AG04450 (cell line): ENCODE measurements around the gene MKLN1. TPM values are rescaled to one million over a fixed set of nuclear protein-coding genes. Genes with fewer than 3 reads are reported as not detected.

Source experiments
- CTCF ChIA-PET: fragments of 300-600, 350-600 bp; formaldehyde crosslinking; extraction: SDS; loops from one replicate; lab custom pipeline; 2022; ENCODE audit warnings: antibody characterized with exemption, inconsistent platforms; lab: Charles Lee
- POLR2A ChIA-PET: fragments of 350-600 bp; formaldehyde crosslinking; extraction: SDS; loops from one replicate; lab custom pipeline; 2021; ENCODE audit warnings: antibody characterized with exemption, inconsistent platforms; lab: Yijun Ruan, JAX
- DNase-seq: peaks from one replicate; pipeline ENCODE4 v3.0.0-alpha.2; 2011; ENCODE audit warnings: low read depth, low spot score
- H3K27ac ChIP-seq: one replicate; pipeline ENCODE4 v1.5.1; 2012; ENCODE audit warnings: low read depth, low read length, control low read depth
- H3K27me3 ChIP-seq: one replicate; pipeline ENCODE4 v1.6.0; 2012; ENCODE audit warnings: low read length; ENCODE audit not compliant: control insufficient read depth, insufficient read depth
- H3K4me3 ChIP-seq: 2 replicates; pipeline ENCODE4 v1.5.1; 2011; ENCODE audit warnings: mild to moderate bottlenecking, low read depth, low read length, control low read depth
- H3K9me3 ChIP-seq: 2 replicates; pipeline ENCODE4 v1.5.1; 2012; ENCODE audit warnings: low read length; ENCODE audit not compliant: control insufficient read depth, insufficient read depth
- CTCF ChIP-seq: IDR thresholded peaks from 2 replicates; pipeline ENCODE4 v1.5.1; 2011; ENCODE audit warnings: low read depth, low read length, control low read depth, inconsistent platforms
- polyA plus RNA-seq: library from polyadenylated mRNA; depleted of rRNA; stranded (reverse); fragments of >200 nt; gene quantifications from 2 replicates; pipeline ENCODE4 v1.2.3, GENCODE V29; 2011

MKLN1 gene
- polyA plus RNA-seq, 1 experiment: 56.8 TPM

- Histone ChIP-seq H3K27me3 (no peaks in the 10 kb centered on the region), H3K9me3 (no peaks in the 10 kb centered on the region), H3K27ac (no peak overlapping the region), H3K4me3 (no peak overlapping the region)
- no peak for TF ChIP-seq CTCF
- DNase-seq: no peak
- ChIA-PET CTCF (interaction anchor here (0.6 to 2.3 kb wide), 2 partner anchors 8 to 362 kb away, joined by 6 to 11 read pairs; no protein-coding TSS in a partner anchor), POLR2A (no interaction called here)
Measured at GRCh38 chr7:131431756-131432155, 104.1 kb downstream of the MKLN1 start.

- Histone ChIP-seq H3K9me3 (no peaks in the 10 kb centered on the region), H3K4me3 (no peak overlapping the region), H3K27ac (no peak overlapping the region), H3K27me3 (no peaks in the 10 kb centered on the region)
- DNase-seq: no peak
- ChIA-PET POLR2A (no interaction called here), CTCF (interaction anchor here (1.1 kb wide), 1 partner anchor 10 kb away, joined by 3 read pairs; no protein-coding TSS in a partner anchor)
- no peak for TF ChIP-seq CTCF
Measured at GRCh38 chr7:131436384-131436783, 108.7 kb downstream of the MKLN1 start.

GRCh38 chr7:131438969-131439368 is 111.3 kb downstream of the MKLN1 start:
- DNase-seq: no peak
- no peak overlapping the region for H3K4me3 ChIP-seq
- TF ChIP-seq CTCF: no peak
- CTCF ChIA-PET: interaction anchor here (0.6 kb wide), 1 partner anchor 531 kb away, joined by 4 read pairs; no protein-coding TSS in a partner anchor
- no peaks in the 10 kb centered on the region for H3K27me3 ChIP-seq
- no peaks in the 10 kb centered on the region for H3K9me3 ChIP-seq
- no peak overlapping the region for H3K27ac ChIP-seq
- POLR2A ChIA-PET: interaction anchor here (0.7 kb wide), 1 partner anchor 11 kb away, joined by 3 read pairs; no protein-coding TSS in a partner anchor

GRCh38 chr7:131443496-131443895 is 115.8 kb downstream of the MKLN1 start:
- no peak overlapping the region for H3K27ac ChIP-seq
- no peaks in the 10 kb centered on the region for H3K9me3 ChIP-seq
- ChIA-PET CTCF (interaction anchor here (1.2 kb wide), 1 partner anchor 46 kb away, joined by 3 read pairs; no protein-coding TSS in a partner anchor), POLR2A (no interaction called here)
- DNase-seq: no peak
- no peak for TF ChIP-seq CTCF
- no peak overlapping the region for H3K4me3 ChIP-seq
- H3K27me3 ChIP-seq: no peaks in the 10 kb centered on the region

GRCh38 chr7:131444683-131445082 is 117.0 kb downstream of the MKLN1 start:
- H3K27me3 ChIP-seq: no peaks in the 10 kb centered on the region
- DNase-seq: no peak
- POLR2A ChIA-PET: no interaction called here
- no peak for TF ChIP-seq CTCF
- H3K27ac ChIP-seq: no peak overlapping the region
- CTCF ChIA-PET: no interaction called here
- no peak overlapping the region for H3K4me3 ChIP-seq
- H3K9me3 ChIP-seq: no peaks in the 10 kb centered on the region
